Retinal pigment epithelial cell (primary cell): ENCODE results near the gene FAM222B.

ENCODE experiments used
- DNase-seq: peaks from one replicate; pipeline ENCODE4 v3.0.0-alpha.2; 2010; ENCODE audit warnings: low read depth
- H3K4me3 ChIP-seq: 2 replicates; pipeline ENCODE4 v1.5.1; 2011; ENCODE audit warnings: mild to moderate bottlenecking, low read length, control low read depth, moderate library complexity
- CTCF ChIP-seq: conservative IDR thresholded peaks from 2 replicates; pipeline ENCODE4 v1.5.1; 2011; ENCODE audit warnings: low read depth, low read length, control low read depth, inconsistent platforms

Gene FAM222B

DNA sequence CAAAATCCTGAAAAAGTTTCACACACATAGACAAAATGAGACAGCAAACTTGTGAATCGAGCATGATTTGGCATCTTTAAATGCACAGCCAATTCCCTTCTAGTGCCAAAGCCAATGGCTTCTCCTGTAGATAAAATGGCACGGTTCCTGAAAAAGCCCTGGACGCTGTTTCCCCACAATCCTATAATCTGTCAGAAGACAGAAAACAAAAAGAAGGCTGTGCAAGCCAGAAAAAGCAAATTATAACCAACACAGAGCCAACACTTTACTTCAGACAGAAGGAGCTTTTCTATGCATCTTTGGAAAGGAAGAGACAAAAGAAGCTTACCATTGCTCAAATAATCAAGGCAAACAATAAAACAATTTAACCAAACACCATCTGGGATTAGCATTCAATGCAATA is 23.8 kb downstream of the FAM222B start:
- no peak for DNase-seq
- TF ChIP-seq CTCF = no peak
- H3K4me3 ChIP-seq = no peak overlapping the region

DNA sequence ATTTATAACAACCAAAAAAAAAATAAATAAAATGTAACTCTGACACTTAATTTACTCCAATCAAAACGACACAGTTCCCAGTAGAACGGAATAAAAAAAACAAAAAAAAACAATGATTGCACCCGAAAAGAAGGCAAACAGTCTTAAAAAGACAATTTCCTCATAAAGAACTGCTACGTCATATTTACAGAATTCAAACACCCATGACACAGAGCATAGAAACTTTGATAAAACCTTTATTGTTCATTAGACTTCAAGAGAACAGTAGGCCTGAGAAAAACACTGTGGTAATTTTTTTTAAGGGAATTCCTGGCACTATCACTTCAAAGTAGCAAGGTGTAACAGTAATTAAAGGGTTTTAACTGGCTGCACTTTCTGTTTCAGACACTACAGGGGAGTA is 26.1 kb downstream of the FAM222B start:
- TF ChIP-seq CTCF = no peak
- no peak overlapping the region for H3K4me3 ChIP-seq
- no peak for DNase-seq

DNA sequence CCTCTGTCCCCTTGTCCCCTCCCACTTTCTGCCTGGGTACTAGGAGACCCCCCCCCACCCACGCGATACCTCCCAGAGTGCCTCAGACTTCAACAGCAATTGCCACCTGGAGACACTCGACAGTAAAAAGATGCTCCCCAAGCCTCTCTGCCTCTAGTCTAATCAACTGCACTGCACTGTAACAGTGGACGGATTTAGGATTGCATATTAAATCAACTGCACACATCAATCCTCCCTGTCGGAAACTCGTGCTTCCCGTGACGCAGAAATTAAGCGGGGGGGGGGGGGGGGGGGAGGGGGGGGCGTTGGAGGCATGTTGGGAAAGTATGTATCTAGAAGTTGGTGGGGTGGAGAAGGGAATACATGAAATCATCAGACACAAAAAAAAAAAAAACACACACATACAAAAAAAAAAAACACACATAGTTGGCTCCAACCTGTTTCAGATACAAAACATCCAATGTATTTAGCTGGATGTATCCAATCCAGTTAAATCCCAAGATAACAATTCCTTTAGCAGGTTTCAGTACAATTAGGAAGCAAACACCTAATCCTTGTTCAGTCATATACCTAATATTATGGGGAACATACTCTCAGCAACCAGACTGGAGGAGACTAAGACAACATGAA is 29.7 kb downstream of the FAM222B start:
- peak; percentile 62 for DNase-seq
- peak overlapping the region; percentile 96 for H3K4me3 ChIP-seq
- TF ChIP-seq CTCF = no peak

- peak; percentile 90 for DNase-seq
- peak overlapping the region; percentile 96 for H3K4me3 ChIP-seq
- TF ChIP-seq CTCF = no peak
Observed at GRCh38 chr17:28812091-28812747, 30.4 kb downstream of the FAM222B start.

GRCh38 chr17:28811651-28812090 is 30.9 kb downstream of the FAM222B start:
- peak overlapping the region; percentile 96 for H3K4me3 ChIP-seq
- peak; percentile 16 for DNase-seq
- TF ChIP-seq CTCF = no peak

DNA sequence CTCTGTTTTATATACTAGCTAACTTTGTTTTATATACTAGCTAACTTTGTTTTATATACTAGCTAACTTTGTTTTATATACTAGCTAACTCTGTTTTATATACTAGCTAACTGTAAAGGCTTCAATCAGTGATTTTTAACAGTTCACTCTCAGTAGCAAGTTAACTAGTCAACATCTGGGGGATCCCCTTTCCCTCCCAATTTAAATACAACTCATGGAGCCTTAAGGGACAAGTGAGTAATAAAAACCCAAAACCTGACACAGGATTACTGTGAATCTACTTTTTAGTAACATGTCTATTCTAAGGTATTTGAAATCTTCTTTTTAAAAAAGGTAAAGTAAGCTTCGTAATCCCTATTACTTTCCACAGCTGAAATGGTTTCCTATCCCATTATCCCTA is 32.2 kb downstream of the FAM222B start:
- peak overlapping the region; percentile 96 for H3K4me3 ChIP-seq
- no peak for DNase-seq
- no peak for TF ChIP-seq CTCF
